Effector memory CD4-positive, alpha-beta T cell (primary cell): ENCODE data around the gene PELI2.

Experiments used
- DNase-seq, 3 donors: peaks; one replicate each; pipeline ENCODE4 v3.0.0-alpha.2; 2020
- H3K27ac ChIP-seq: 2 replicates; pipeline ENCODE4 v1.7.0; 2013; ENCODE audit warnings: mild to moderate bottlenecking, low read length, moderate library complexity; ENCODE audit not compliant: insufficient read depth, poor library complexity, severe bottlenecking
- H3K27me3 ChIP-seq: replicated peaks from 2 replicates; pipeline ENCODE4 v1.7.0; 2013; ENCODE audit warnings: mild to moderate bottlenecking, low read length; ENCODE audit not compliant: insufficient read depth, control insufficient read depth, poor library complexity, severe bottlenecking
- H3K36me3 ChIP-seq: 2 replicates; pipeline ENCODE4 v1.7.0; 2013; ENCODE audit warnings: mild to moderate bottlenecking, low read length, moderate library complexity; ENCODE audit not compliant: control insufficient read depth, insufficient read depth
- H3K4me1 ChIP-seq: 2 replicates; pipeline ENCODE4 v1.7.0; 2013; ENCODE audit warnings: low read length, mild to moderate bottlenecking; ENCODE audit not compliant: control insufficient read depth, insufficient read depth, poor library complexity, severe bottlenecking
- H3K4me3 ChIP-seq: 2 replicates; pipeline ENCODE4 v1.7.0; 2013; ENCODE audit warnings: low read length, low read depth, mild to moderate bottlenecking; ENCODE audit not compliant: insufficient read depth, poor library complexity, severe bottlenecking
- H3K9me3 ChIP-seq: 2 replicates; pipeline ENCODE4 v1.7.0; 2013; ENCODE audit warnings: mild to moderate bottlenecking, low read length, moderate library complexity; ENCODE audit not compliant: control insufficient read depth

The PELI2 gene

GRCh38 chr14:56094076-56094475 is 24.1 kb upstream of the PELI2 start:
- Histone ChIP-seq H3K4me3 (no peak overlapping the region), H3K9me3 (no peaks in the 10 kb centered on the region), H3K36me3 (no peaks in the 10 kb centered on the region), H3K27ac (no peak overlapping the region), H3K4me1 (no peaks in the 10 kb centered on the region), H3K27me3 (peaks cover 6% of the 10 kb centered on the region)
- no peak for DNase-seq

- Histone ChIP-seq H3K4me3 (no peak overlapping the region), H3K27ac (no peak overlapping the region)
- no peak for DNase-seq
These were observed 20.2 kb upstream of the PELI2 start for GRCh38 chr14:56098021-56098420.

GRCh38 chr14:56099081-56099797 is 19.0 kb upstream of the PELI2 start:
- no peak for DNase-seq
- Histone ChIP-seq H3K36me3 (no peaks in the 10 kb centered on the region), H3K27ac (no peak overlapping the region)

More at GRCh38 chr14:56098021-56098420, 20.2 kb upstream of the PELI2 start:
- Histone ChIP-seq H3K4me1 (no peaks in the 10 kb centered on the region), H3K9me3 (no peaks in the 10 kb centered on the region), H3K27me3 (peaks cover 6% of the 10 kb centered on the region), H3K36me3 (no peaks in the 10 kb centered on the region)

GRCh38 chr14:56100556-56100955 is 17.7 kb upstream of the PELI2 start:
- Histone ChIP-seq H3K27ac (no peak overlapping the region), H3K27me3 (peaks cover 3% of the 10 kb centered on the region), H3K36me3 (no peaks in the 10 kb centered on the region), H3K4me1 (no peaks in the 10 kb centered on the region), H3K9me3 (no peaks in the 10 kb centered on the region), H3K4me3 (no peak overlapping the region)
- no peak for DNase-seq

More at GRCh38 chr14:56099081-56099797, 19.0 kb upstream of the PELI2 start:
- Histone ChIP-seq H3K9me3 (no peaks in the 10 kb centered on the region), H3K4me3 (no peak overlapping the region), H3K27me3 (peaks cover 3% of the 10 kb centered on the region), H3K4me1 (no peaks in the 10 kb centered on the region)

GRCh38 chr14:56102941-56103340 is 15.3 kb upstream of the PELI2 start:
- no peak overlapping the region for H3K27ac ChIP-seq

GRCh38 chr14:56107615-56108014 is 10.6 kb upstream of the PELI2 start:
- DNase-seq = no peak
- Histone ChIP-seq H3K9me3 (no peaks in the 10 kb centered on the region), H3K27ac (no peak overlapping the region), H3K36me3 (no peaks in the 10 kb centered on the region), H3K27me3 (no peaks in the 10 kb centered on the region), H3K4me1 (no peaks in the 10 kb centered on the region), H3K4me3 (no peak overlapping the region)

More at GRCh38 chr14:56102941-56103340, 15.3 kb upstream of the PELI2 start:
- Histone ChIP-seq H3K27me3 (no peaks in the 10 kb centered on the region), H3K9me3 (no peaks in the 10 kb centered on the region), H3K4me3 (no peak overlapping the region), H3K4me1 (no peaks in the 10 kb centered on the region), H3K36me3 (no peaks in the 10 kb centered on the region)
- no peak for DNase-seq

GRCh38 chr14:56108057-56108456 is 10.2 kb upstream of the PELI2 start:
- no peaks in the 10 kb centered on the region for H3K27me3 ChIP-seq
- no peak for DNase-seq
- no peaks in the 10 kb centered on the region for H3K36me3 ChIP-seq
- no peaks in the 10 kb centered on the region for H3K9me3 ChIP-seq
- H3K4me1 ChIP-seq = no peaks in the 10 kb centered on the region
- no peak overlapping the region for H3K27ac ChIP-seq
- no peak overlapping the region for H3K4me3 ChIP-seq

GRCh38 chr14:56112781-56113180 is 5.4 kb upstream of the PELI2 start:
- no peak overlapping the region for H3K4me3 ChIP-seq
- no peaks in the 10 kb centered on the region for H3K27me3 ChIP-seq
- no peaks in the 10 kb centered on the region for H3K9me3 ChIP-seq
- peaks cover 7% of the 10 kb centered on the region for H3K4me1 ChIP-seq
- no peak overlapping the region for H3K27ac ChIP-seq
- DNase-seq = no peak
- no peaks in the 10 kb centered on the region for H3K36me3 ChIP-seq

- H3K4me1 ChIP-seq = peaks cover 8% of the 10 kb centered on the region
- no peaks in the 10 kb centered on the region for H3K9me3 ChIP-seq
- H3K27ac ChIP-seq = no peak overlapping the region
- H3K36me3 ChIP-seq = no peaks in the 10 kb centered on the region
- H3K4me3 ChIP-seq = no peak overlapping the region
- H3K27me3 ChIP-seq = no peaks in the 10 kb centered on the region
- DNase-seq = no peak
These were observed 2.8 kb upstream of the PELI2 start for GRCh38 chr14:56115334-56115870.

- peak overlapping the region; percentile 24 for H3K27ac ChIP-seq
- H3K27me3 ChIP-seq = no peaks in the 10 kb centered on the region
These were observed 2.0 kb upstream of the PELI2 start for GRCh38 chr14:56115976-56116893.

More at GRCh38 chr14:56115976-56116893, 2.0 kb upstream of the PELI2 start:
- Histone ChIP-seq H3K9me3 (no peaks in the 10 kb centered on the region), H3K4me1 (peaks cover 8% of the 10 kb centered on the region), H3K4me3 (no peak overlapping the region), H3K36me3 (no peaks in the 10 kb centered on the region)
- DNase-seq = no peak
